Liver (tissue), 3 donors: Measurements from ENCODE around the gene IL31RA.

Source experiments
- CTCF ChIP-seq: fragments of 150-350 bp; IDR thresholded peaks from 2 replicates; pipeline ENCODE4 v1.5.1; 2017; ENCODE audit warnings: improper control_type of control experiment, low read depth, low read length; ENCODE audit not compliant: missing input control
- EGR1 ChIP-seq, 2 donors: IDR thresholded peaks; 2 replicates each; pipeline ENCODE4 v1.6.1; 2016 to 2018; ENCODE audit warnings: antibody characterized with exemption in 2 of 2, low read depth in 2 of 2
- GABPA ChIP-seq, 2 donors: IDR thresholded peaks in 1 of 2; conservative IDR thresholded peaks in 1 of 2; 2 replicates each; pipeline ENCODE4 v1.6.1; 2016; ENCODE audit warnings: antibody characterized with exemption in 2 of 2, mild to moderate bottlenecking in 1 of 2, moderate library complexity in 1 of 2
- donor health status: healthy.
- donor health status: healthy.

GRCh38 chr5:55919625-55920024 is 68.5 kb downstream of the IL31RA start:
- TF ChIP-seq CTCF (no peak), GABPA (IDR thresholded peaks at IDR 0.05 in 1 of 2, conservative IDR thresholded peaks at IDR 0.05 in 1 of 2) (no peak), EGR1 (IDR thresholded peaks at IDR 0.05; ENCODE audit: low read depth in 2 of 2) (no peak)
